SH-SY5Y (cell line): Measurements from ENCODE around the gene CLIP2.

Experiments
- GATA2 ChIP-seq: IDR thresholded peaks from 2 replicates; pipeline ENCODE4 v1.6.1; 2011; ENCODE audit warnings: mild to moderate bottlenecking, low read depth, low read length
- GATA3 ChIP-seq: IDR thresholded peaks from 2 replicates; pipeline ENCODE4 v1.6.1; 2011; ENCODE audit warnings: low read depth, mild to moderate bottlenecking, low read length, moderate library complexity

- TF ChIP-seq GATA3, result no peak
- TF ChIP-seq GATA2, result no peak
Observed at GRCh38 chr7:74289018-74289658, at the start of gene CLIP2.
